A673 (cell line): ENCODE data around the gene PSPN. TPM values are rescaled to one million over a fixed set of nuclear protein-coding genes. Genes with fewer than 3 reads are reported as not detected.

Source experiments
- BruUV-seq: library from RNA; stranded (reverse); fragments of 400-500 nt; replicated peaks from 2 replicates; lab custom pipeline; 2021; lab: Mats Ljungman, UMichigan
- CTCF ChIA-PET: fragments of 300-600 bp; sonication (Branson Sonifier 250); formaldehyde crosslinking; loops from one replicate; lab custom pipeline; 2022; ENCODE audit warnings: antibody characterized with exemption; lab: Charles Lee
- POLR2A ChIA-PET: fragments of 300-600 bp; sonication (Branson Sonifier 250); formaldehyde crosslinking; loops from one replicate; lab custom pipeline; 2022; ENCODE audit warnings: antibody characterized with exemption; ENCODE audit not compliant: low non-redundant PET; lab: Charles Lee
- DNase-seq: peaks from one replicate; pipeline ENCODE4 v3.0.0-alpha.2; 2015; ENCODE audit warnings: low spot score
- H3K27ac ChIP-seq: fragments of 200-600 bp; sonication (generic); 2 replicates; pipeline ENCODE4 v1.5.1; 2016; ENCODE audit warnings: mixed run types, low read depth, mild to moderate bottlenecking, mixed read lengths, antibody characterized with exemption, low read length; ENCODE audit not compliant: poor library complexity, severe bottlenecking
- H3K27me3 ChIP-seq: fragments of 200-600 bp; sonication (generic); replicated peaks from 2 replicates; pipeline ENCODE4 v1.6.1; 2017; ENCODE audit warnings: mixed run types, low read depth, mild to moderate bottlenecking, mixed read lengths, antibody characterized with exemption, low read length; ENCODE audit not compliant: insufficient read depth, poor library complexity
- H3K36me3 ChIP-seq: fragments of 200-600 bp; sonication (generic); 2 replicates; pipeline ENCODE4 v1.6.1; 2016; ENCODE audit warnings: mixed run types, mild to moderate bottlenecking, mixed read lengths, antibody characterized with exemption, low read length; ENCODE audit not compliant: insufficient read depth, poor library complexity, severe bottlenecking
- H3K4me1 ChIP-seq: fragments of 200-600 bp; sonication (generic); 2 replicates; pipeline ENCODE4 v1.6.1; 2017; ENCODE audit warnings: mixed run types, mild to moderate bottlenecking, mixed read lengths, antibody characterized with exemption, low read length; ENCODE audit not compliant: insufficient read depth, poor library complexity, severe bottlenecking
- H3K4me3 ChIP-seq: fragments of 200-600 bp; sonication (generic); 2 replicates; pipeline ENCODE4 v1.5.1; 2016; ENCODE audit warnings: low read depth, mixed run types, mild to moderate bottlenecking, mixed read lengths, low read length; ENCODE audit not compliant: poor library complexity, severe bottlenecking
- H3K9me3 ChIP-seq: fragments of 200-600 bp; sonication (generic); 2 replicates; pipeline ENCODE4 v1.6.1; 2016; ENCODE audit warnings: mixed run types, low read depth, mild to moderate bottlenecking, mixed read lengths, antibody characterized with exemption, low read length; ENCODE audit not compliant: poor library complexity, severe bottlenecking
- CTCF ChIP-seq: fragments of 300-800, 200-600 bp; sonication (generic); conservative IDR thresholded peaks from 2 replicates; pipeline ENCODE4 v1.5.1; 2017; ENCODE audit warnings: low read depth, mild to moderate bottlenecking, antibody characterized with exemption, low read length, moderate library complexity, mixed read lengths
- EZH2 ChIP-seq: fragments of 200-600 bp; sonication (generic); IDR thresholded peaks from 2 replicates; pipeline ENCODE4 v1.6.1; 2017; ENCODE audit warnings: borderline replicate concordance, low read depth, mild to moderate bottlenecking, mixed read lengths, antibody characterized with exemption, low read length; ENCODE audit not compliant: poor library complexity, severe bottlenecking
- intact Hi-C: fragments of 100-400 bp; cut with micrococcal nuclease; formaldehyde crosslinking; loops from one replicate; pipeline ENCODE4 v1.10.0; 2022; ENCODE audit not compliant: unreplicated experiment
- total RNA-seq: library from RNA; stranded (reverse); gene quantifications from 2 replicates; pipeline ENCODE4 v1.2.3, GENCODE V29; 2021

The PSPN gene
- total RNA-seq, 1 experiment from 2014 or later = 3.4 TPM

- H3K9me3 ChIP-seq = no peaks in the 10 kb centered on the region
- CTCF ChIA-PET = no interaction called here
- H3K36me3 ChIP-seq = peaks cover 9% of the 10 kb centered on the region
- H3K4me3 ChIP-seq = no peak overlapping the region
- peak overlapping the region; percentile 10 for H3K27ac ChIP-seq
- no peak for DNase-seq
- no TSS peak for BruUV-seq
- intact Hi-C loops = loop anchor here (5.0 kb wide), 2 partner anchors 47 to 487 kb away; partner anchors contain the start of gene KHSRP
- TF ChIP-seq EZH2 = no peak
- TF ChIP-seq CTCF = no peak
- H3K4me1 ChIP-seq = peaks cover 12% of the 10 kb centered on the region
- POLR2A ChIA-PET = no interaction called here
- no peaks in the 10 kb centered on the region for H3K27me3 ChIP-seq
Observed at GRCh38 chr19:6374711-6375410, 872 bp downstream of the PSPN start.

GRCh38 chr19:6374161-6374709 is 1.5 kb downstream of the PSPN start:
- ChIA-PET POLR2A (no interaction called here), CTCF (no interaction called here)
- intact Hi-C loops = loop anchor here (5.0 kb wide), 1 partner anchor 48 kb away; the partner anchor contains the start of gene KHSRP
- H3K9me3 ChIP-seq = no peaks in the 10 kb centered on the region
- peak overlapping the region; percentile 34 for H3K4me3 ChIP-seq
- no TSS peak for BruUV-seq
- peaks cover 12% of the 10 kb centered on the region for H3K4me1 ChIP-seq
- DNase-seq = no peak
- peaks cover 3% of the 10 kb centered on the region for H3K36me3 ChIP-seq
- no peaks in the 10 kb centered on the region for H3K27me3 ChIP-seq
- peak overlapping the region; percentile 62 for H3K27ac ChIP-seq
- TF ChIP-seq CTCF (no peak), EZH2 (no peak)

GRCh38 chr19:6373813-6374108 is 2.0 kb downstream of the PSPN start:
- TF ChIP-seq CTCF (no peak), EZH2 (no peak)
- no TSS peak for BruUV-seq
- ChIA-PET CTCF (no interaction called here), POLR2A (no interaction called here)
- Histone ChIP-seq H3K27ac (peak overlapping the region; percentile 62), H3K36me3 (peaks cover 3% of the 10 kb centered on the region), H3K4me3 (peak overlapping the region; percentile 34), H3K27me3 (no peaks in the 10 kb centered on the region), H3K4me1 (peaks cover 12% of the 10 kb centered on the region), H3K9me3 (no peaks in the 10 kb centered on the region)
- no peak for DNase-seq
- intact Hi-C loops = loop anchor here (5.0 kb wide), 1 partner anchor 49 kb away; the partner anchor contains the start of gene KHSRP
